Measurements from ENCODE around the gene SLC25A1. TPM values are rescaled to one million over a fixed set of nuclear protein-coding genes. Genes with fewer than 3 reads are reported as not detected.

Gene SLC25A1
- total RNA-seq, 1 experiment from 2014 or later, result 34.5 TPM

Other genes with a start within 250 kb of the SLC25A1 start
- 0.13 and 0.18 TPM in 2 replicates for gene PRODH, start 242.4 kb downstream of the SLC25A1 start, total RNA-seq (2014; rRNA removed; shearing (Covaris generic))
- 27.6 and 29.3 TPM in 2 replicates for gene DGCR2, start 56.3 kb downstream of the SLC25A1 start, total RNA-seq (2014; rRNA removed; shearing (Covaris generic))
- not detected in 2 replicates for gene TSSK2, start 47.4 kb downstream of the SLC25A1 start, total RNA-seq (2014; rRNA removed; shearing (Covaris generic))
- gene ESS2, start 34.1 kb downstream of the SLC25A1 start, total RNA-seq (2014; rRNA removed; shearing (Covaris generic)), result 10.4 and 12.0 TPM in 2 replicates
- gene GSC2, start 28.4 kb downstream of the SLC25A1 start, total RNA-seq (2014; rRNA removed; shearing (Covaris generic)), result not detected in 2 replicates
- 7.1 and 7.5 TPM in 2 replicates for gene CLTCL1, start 113.0 kb upstream of the SLC25A1 start, total RNA-seq (2014; rRNA removed; shearing (Covaris generic))